Epithelial cell of proximal tubule (primary cell): ENCODE results near the gene KDF1. TPM values are rescaled to one million over a fixed set of nuclear protein-coding genes. Genes with fewer than 3 reads are reported as not detected.

Experiments
- DNase-seq: peaks from one replicate; pipeline ENCODE4 v3.0.0-alpha.2; 2011; ENCODE audit warnings: low read depth
- H3K4me3 ChIP-seq: 2 replicates; pipeline ENCODE4 v1.5.1; 2011; ENCODE audit warnings: low read depth, mild to moderate bottlenecking, low read length
- CTCF ChIP-seq: conservative IDR thresholded peaks from 2 replicates; pipeline ENCODE4 v1.5.1; 2012; ENCODE audit warnings: low read depth, mild to moderate bottlenecking, low read length
- total RNA-seq: library from RNA; depleted of rRNA; stranded (reverse); fragments of >200 nt; gene quantifications from 2 replicates; pipeline ENCODE4 v1.2.3, GENCODE V29; 2015

KDF1 gene
- total RNA-seq, 1 donor from 2014 or later: 10.0 TPM

DNA sequence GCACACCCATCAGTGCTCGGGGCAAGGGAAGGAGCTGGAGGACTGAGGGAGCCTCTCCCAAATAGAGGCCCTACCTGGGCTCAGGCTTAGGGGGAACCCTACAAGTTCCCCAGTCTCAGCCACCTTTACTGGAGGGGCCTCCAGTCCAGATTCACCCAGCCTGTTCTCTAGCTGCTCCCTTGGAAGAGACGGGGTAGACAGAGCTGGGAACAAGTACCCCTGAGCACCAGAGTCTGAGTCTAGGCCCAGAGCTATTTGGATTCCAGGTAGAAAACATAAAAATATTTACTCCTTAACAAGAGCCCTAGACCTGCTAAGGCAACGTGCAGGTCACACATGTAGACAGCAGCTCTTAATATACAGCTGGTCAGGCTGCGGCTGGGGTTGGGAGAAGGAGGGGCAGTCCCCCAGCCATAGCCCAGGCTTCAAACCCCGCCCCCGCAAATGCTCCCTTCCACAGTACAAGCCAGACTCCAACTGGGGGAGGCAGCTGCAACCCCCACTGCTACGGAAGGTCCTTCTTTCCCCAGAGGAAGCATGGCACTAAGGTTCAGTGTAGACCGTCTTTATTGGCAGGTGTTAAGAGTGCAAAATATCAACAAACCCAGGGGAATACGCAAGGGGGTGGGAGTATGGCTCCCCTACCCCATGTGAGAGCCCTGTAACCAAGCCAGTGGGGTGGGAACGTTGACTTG lies 44.4 kb upstream of the KDF1 start:
- no peak overlapping the region for H3K4me3 ChIP-seq
- no peak for TF ChIP-seq CTCF
- DNase-seq: no peak

DNA sequence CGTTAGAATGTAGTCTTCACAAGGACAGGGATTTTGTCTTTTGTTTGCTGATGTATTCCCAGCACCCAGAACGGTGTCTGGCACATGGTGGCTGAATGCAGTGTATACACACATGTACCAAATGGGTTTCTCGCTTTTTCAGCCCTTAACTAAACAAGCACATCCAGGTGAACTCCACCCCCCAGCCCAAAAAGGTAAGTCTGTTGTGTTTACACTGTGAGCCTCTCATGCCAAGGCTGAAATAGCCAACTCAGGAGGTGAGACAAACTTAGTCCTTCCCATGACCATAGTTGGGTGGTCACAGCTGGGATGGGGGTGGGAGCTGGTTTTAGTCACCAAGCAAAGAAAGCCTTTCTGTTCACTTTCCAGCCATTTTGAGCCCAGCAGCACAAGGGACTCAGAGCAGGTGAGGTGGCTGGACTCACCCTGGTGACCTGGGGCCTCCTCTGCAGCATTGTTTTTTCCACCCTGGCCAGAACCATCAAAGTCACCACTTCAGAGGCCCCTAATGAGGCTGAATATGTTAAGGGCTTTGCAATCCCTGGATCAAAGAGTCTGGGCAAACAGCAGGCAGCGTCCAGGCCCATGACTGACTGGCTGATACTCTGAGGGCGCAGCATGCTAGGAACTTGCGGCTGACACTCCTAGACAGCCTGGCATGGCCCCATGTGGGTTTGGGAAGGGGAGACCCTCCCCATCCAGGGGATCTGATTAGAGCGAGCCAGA lies 43.6 kb upstream of the KDF1 start:
- TF ChIP-seq CTCF: no peak
- no peak for DNase-seq
- no peak overlapping the region for H3K4me3 ChIP-seq

GRCh38 chr1:27001570-27002360 lies 41.5 kb upstream of the KDF1 start:
- no peak for DNase-seq
- no peak for TF ChIP-seq CTCF
- H3K4me3 ChIP-seq: no peak overlapping the region

GRCh38 chr1:27000817-27001460 lies 40.7 kb upstream of the KDF1 start:
- no peak for TF ChIP-seq CTCF
- no peak for DNase-seq
- no peak overlapping the region for H3K4me3 ChIP-seq

- no peak for TF ChIP-seq CTCF
- H3K4me3 ChIP-seq: no peak overlapping the region
- DNase-seq: no peak
These were observed 40.0 kb upstream of the KDF1 start for GRCh38 chr1:27000090-27000816.

- no peak overlapping the region for H3K4me3 ChIP-seq
- peak; percentile 89 for DNase-seq
- TF ChIP-seq CTCF: no peak
These were observed 39.2 kb upstream of the KDF1 start for GRCh38 chr1:26999440-26999987.
